CD4-positive, alpha-beta memory T cell (primary cell): ENCODE measurements around the gene OPA3. TPM values are rescaled to one million over a fixed set of nuclear protein-coding genes. Genes with fewer than 3 reads are reported as not detected.

Source experiments
- CTCF ChIA-PET: fragments of 350-600 bp; sonication (Branson Sonifier 250); formaldehyde crosslinking; loops from one replicate; lab custom pipeline; 2021; ENCODE audit warnings: inconsistent platforms; ENCODE audit not compliant: partially characterized antibody; lab: Charles Lee
- POLR2A ChIA-PET: fragments of 350-600 bp; sonication (Branson Sonifier 250); formaldehyde crosslinking; loops from one replicate; lab custom pipeline; 2021; ENCODE audit not compliant: partially characterized antibody; lab: Charles Lee
- DNase-seq, 5 donors: peaks; one replicate each; pipeline versions ENCODE4 v3.0.0 to v3.0.0-alpha.2; 2020 to 2022; ENCODE audit warnings: mixed read lengths in 1 of 5
- H3K27ac ChIP-seq: one replicate; pipeline ENCODE4 v1.7.0; 2013; ENCODE audit warnings: low read depth, low read length
- H3K27me3 ChIP-seq: 2 replicates; pipeline ENCODE4 v1.7.0; 2013; ENCODE audit warnings: mild to moderate bottlenecking, low read length, moderate library complexity; ENCODE audit not compliant: insufficient read depth
- H3K36me3 ChIP-seq: 2 replicates; pipeline ENCODE4 v1.7.0; 2013; ENCODE audit warnings: mild to moderate bottlenecking, low read length, moderate library complexity; ENCODE audit not compliant: insufficient read depth
- H3K4me1 ChIP-seq: 2 replicates; pipeline ENCODE4 v1.7.0; 2013; ENCODE audit warnings: mild to moderate bottlenecking, low read length, moderate library complexity; ENCODE audit not compliant: insufficient read depth
- H3K4me3 ChIP-seq, 2 donors: one replicate each; pipeline ENCODE4 v1.7.0; 2013; ENCODE audit warnings: low read length in 2 of 2, mild to moderate bottlenecking in 1 of 2
- H3K9me3 ChIP-seq, 2 donors: one replicate each; pipeline ENCODE4 v1.7.0; 2013; ENCODE audit warnings: low read length in 2 of 2, control low read depth in 1 of 2; ENCODE audit not compliant: control insufficient read depth in 1 of 2
- H3K27ac Mint-ChIP-seq, 7 donors: one replicate each; pipeline ENCODE4 v1.8.0; 2020 to 2021; ENCODE audit warnings: mixed read lengths in 7 of 7, mild to moderate bottlenecking in 6 of 7, inconsistent platforms in 3 of 7, moderate library complexity in 3 of 7
- H3K27me3 Mint-ChIP-seq, 2 donors: one replicate each; pipeline ENCODE4 v1.8.0; 2020 to 2021; ENCODE audit warnings: mixed read lengths in 2 of 2
- H3K36me3 Mint-ChIP-seq, 2 donors: one replicate each; pipeline ENCODE4 v1.8.0; 2020 to 2021; ENCODE audit warnings: mixed read lengths in 2 of 2, inconsistent platforms in 1 of 2, mild to moderate bottlenecking in 1 of 2
- H3K4me1 Mint-ChIP-seq, 4 donors: one replicate each; pipeline ENCODE4 v1.8.0; 2020 to 2021; ENCODE audit warnings: mixed read lengths in 4 of 4, mild to moderate bottlenecking in 1 of 4
- H3K4me3 Mint-ChIP-seq, 8 donors: one replicate each; pipeline ENCODE4 v1.8.0; 2020 to 2021; ENCODE audit warnings: mixed read lengths in 8 of 8, mild to moderate bottlenecking in 7 of 8, moderate library complexity in 6 of 8, inconsistent platforms in 3 of 8
- H3K9me3 Mint-ChIP-seq, 8 donors: one replicate each; pipeline ENCODE4 v1.8.0; 2020 to 2021; ENCODE audit warnings: mixed read lengths in 8 of 8, mild to moderate bottlenecking in 5 of 8, inconsistent platforms in 3 of 8, moderate library complexity in 1 of 8
- intact Hi-C: fragments of 100-400 bp; cut with micrococcal nuclease; formaldehyde crosslinking; loops from one replicate; pipeline ENCODE4 v1.15.1; 2023
- polyA plus RNA-seq, 2 donors: library from polyadenylated mRNA; unstranded; fragments of 300-500 nt; fragmentation: Illumina TruSeq; gene quantifications; one replicate each; pipeline ENCODE4 v1.2.3, GENCODE V29; 2021
- total RNA-seq, 2 experiments: library from RNA; stranded (reverse); gene quantifications; one replicate each; pipeline ENCODE4 v1.2.3, GENCODE V29; 2021

OPA3 gene
- total and polyA plus RNA-seq, 4 experiments from 2014 or later = 4.4 to 12.9 (median 10.3) TPM

GRCh38 chr19:45539459-45539858 lies 45.1 kb downstream of the OPA3 start:
- no peaks in the 10 kb centered on the region for H3K27me3 ChIP-seq
- H3K4me1 ChIP-seq = no peaks in the 10 kb centered on the region
- H3K36me3 ChIP-seq = no peaks in the 10 kb centered on the region
- Mint-ChIP-seq H3K36me3 (no peaks in the 10 kb centered on the region), H3K27ac (no peak overlapping the region), H3K4me3 (no peak overlapping the region), H3K27me3 (no peaks in the 10 kb centered on the region), H3K4me1 (peaks cover 0 to 6% (median 3%) of the 10 kb centered on the region in 4 donors), H3K9me3 (peaks cover 0 to 4% (median under 1%) of the 10 kb centered on the region in 8 donors)
- DNase-seq = no peak
- ChIA-PET POLR2A (no interaction called here), CTCF (no interaction called here)
- H3K9me3 ChIP-seq = no peaks in the 10 kb centered on the region
- H3K27ac ChIP-seq = no peak overlapping the region
- H3K4me3 ChIP-seq = no peak overlapping the region
- intact Hi-C loops = no loop called here

GRCh38 chr19:45531349-45531748 lies 53.3 kb downstream of the OPA3 start:
- no peak overlapping the region for H3K27ac Mint-ChIP-seq
- H3K27ac ChIP-seq = no peak overlapping the region
- CTCF ChIA-PET = no interaction called here

GRCh38 chr19:45529420-45529785 lies 55.2 kb downstream of the OPA3 start:
- peaks cover 0 to 2% of the 10 kb centered on the region in 2 donors for H3K27me3 Mint-ChIP-seq
- Histone ChIP-seq H3K4me1 (peaks cover 6% of the 10 kb centered on the region), H3K4me3 (no peak overlapping the region), H3K27me3 (no peaks in the 10 kb centered on the region), H3K36me3 (peaks cover 19% of the 10 kb centered on the region), H3K27ac (no peak overlapping the region), H3K9me3 (no peaks in the 10 kb centered on the region)
- H3K4me3 Mint-ChIP-seq = peak overlapping the region in 1 of 8 donors; percentile 62
- intact Hi-C loops = no loop called here
- H3K4me1 Mint-ChIP-seq = peaks cover 2 to 13% (median 10%) of the 10 kb centered on the region in 4 donors
- ChIA-PET POLR2A (interaction anchor here (1.6 kb wide), 1 partner anchor 90 kb away, joined by 3 read pairs; no protein-coding TSS in a partner anchor), CTCF (interaction anchor here (1.3 kb wide), 1 partner anchor 113 kb away, joined by 3 read pairs; no protein-coding TSS in a partner anchor)
- H3K27ac Mint-ChIP-seq = no peak overlapping the region
- H3K9me3 Mint-ChIP-seq = peaks cover 0 to 10% (median 4%) of the 10 kb centered on the region in 8 donors
- peaks cover 15 to 26% of the 10 kb centered on the region in 2 donors for H3K36me3 Mint-ChIP-seq
- DNase-seq = no peak

More at GRCh38 chr19:45531349-45531748, 53.3 kb downstream of the OPA3 start:
- Mint-ChIP-seq H3K27me3 (peaks cover 0 to 2% of the 10 kb centered on the region in 2 donors), H3K4me1 (peaks cover 2 to 13% (median 10%) of the 10 kb centered on the region in 4 donors), H3K4me3 (no peak overlapping the region), H3K36me3 (peaks cover 11 to 18% of the 10 kb centered on the region in 2 donors), H3K9me3 (peaks cover 0 to 10% (median 4%) of the 10 kb centered on the region in 8 donors)
- POLR2A ChIA-PET = no interaction called here
- no peak overlapping the region for H3K4me3 ChIP-seq
- intact Hi-C loops = no loop called here
- H3K27me3 ChIP-seq = no peaks in the 10 kb centered on the region
- H3K4me1 ChIP-seq = peaks cover 6% of the 10 kb centered on the region
- DNase-seq = no peak
- no peaks in the 10 kb centered on the region for H3K36me3 ChIP-seq
- no peaks in the 10 kb centered on the region for H3K9me3 ChIP-seq

GRCh38 chr19:45528744-45529419 lies 55.7 kb downstream of the OPA3 start:
- H3K9me3 Mint-ChIP-seq = peaks cover 0 to 10% (median 4%) of the 10 kb centered on the region in 8 donors
- Histone ChIP-seq H3K27ac (no peak overlapping the region), H3K36me3 (peaks cover 22% of the 10 kb centered on the region), H3K4me1 (peaks cover 6% of the 10 kb centered on the region), H3K9me3 (no peaks in the 10 kb centered on the region), H3K27me3 (no peaks in the 10 kb centered on the region), H3K4me3 (no peak overlapping the region)
- DNase-seq = no peak
- peak overlapping the region in 1 of 8 donors; percentile 62 for H3K4me3 Mint-ChIP-seq
- no peak overlapping the region for H3K27ac Mint-ChIP-seq
- intact Hi-C loops = no loop called here
- H3K4me1 Mint-ChIP-seq = peaks cover 2 to 15% (median 10%) of the 10 kb centered on the region in 4 donors
- ChIA-PET CTCF (interaction anchor here (1.3 kb wide), 1 partner anchor 113 kb away, joined by 3 read pairs; no protein-coding TSS in a partner anchor), POLR2A (interaction anchor here (1.1 to 1.6 kb wide), 2 partner anchors 90 to 111 kb away, joined by 3 read pairs; partner anchors contain the start of gene EML2)
- peaks cover 0 to 2% of the 10 kb centered on the region in 2 donors for H3K27me3 Mint-ChIP-seq
- peaks cover 16 to 31% of the 10 kb centered on the region in 2 donors for H3K36me3 Mint-ChIP-seq

GRCh38 chr19:45528149-45528743 lies 56.4 kb downstream of the OPA3 start:
- H3K4me3 ChIP-seq = no peak overlapping the region
- intact Hi-C loops = no loop called here
- H3K4me1 ChIP-seq = peaks cover 9% of the 10 kb centered on the region
- ChIA-PET POLR2A (interaction anchor here (1.1 to 1.6 kb wide), 2 partner anchors 89 to 111 kb away, joined by 3 read pairs; partner anchors contain the start of gene EML2), CTCF (interaction anchor here (1.3 kb wide), 1 partner anchor 114 kb away, joined by 3 read pairs; no protein-coding TSS in a partner anchor)
- Mint-ChIP-seq H3K27me3 (peaks cover 0 to 2% of the 10 kb centered on the region in 2 donors), H3K36me3 (peaks cover 21 to 37% of the 10 kb centered on the region in 2 donors), H3K27ac (peak overlapping the region in 1 of 7 donors; percentile 26), H3K9me3 (peaks cover 0 to 10% (median 4%) of the 10 kb centered on the region in 8 donors), H3K4me1 (peaks cover 7 to 21% (median 15%) of the 10 kb centered on the region in 4 donors), H3K4me3 (peak overlapping the region in 4 of 8 donors; percentile 23 to 51 (median 32))
- no peaks in the 10 kb centered on the region for H3K9me3 ChIP-seq
- H3K36me3 ChIP-seq = peaks cover 22% of the 10 kb centered on the region
- no peak overlapping the region for H3K27ac ChIP-seq
- H3K27me3 ChIP-seq = no peaks in the 10 kb centered on the region
- DNase-seq = no peak

GRCh38 chr19:45527731-45528130 lies 56.9 kb downstream of the OPA3 start:
- Histone ChIP-seq H3K27me3 (no peaks in the 10 kb centered on the region), H3K36me3 (peaks cover 22% of the 10 kb centered on the region), H3K4me3 (no peak overlapping the region), H3K4me1 (peaks cover 9% of the 10 kb centered on the region), H3K9me3 (no peaks in the 10 kb centered on the region), H3K27ac (no peak overlapping the region)
- Mint-ChIP-seq H3K4me1 (peaks cover 7 to 21% (median 15%) of the 10 kb centered on the region in 4 donors), H3K36me3 (peaks cover 21 to 40% of the 10 kb centered on the region in 2 donors), H3K27me3 (peaks cover 0 to 2% of the 10 kb centered on the region in 2 donors), H3K4me3 (no peak overlapping the region), H3K9me3 (peaks cover 0 to 10% (median 4%) of the 10 kb centered on the region in 8 donors), H3K27ac (peak overlapping the region in 5 of 7 donors; percentile 18 to 88 (median 44))
- POLR2A ChIA-PET = interaction anchor here (0.7 to 0.9 kb wide), 2 partner anchors 31 to 49 kb away, joined by 3 read pairs; partner anchors contain the start of gene RTN2
- intact Hi-C loops = no loop called here
- DNase-seq = no peak
- CTCF ChIA-PET = interaction anchor here (0.7 to 0.8 kb wide), 2 partner anchors 10 to 31 kb away, joined by 3 read pairs; no protein-coding TSS in a partner anchor
